ENCODE results near the gene SDHA.
"Not testable (repeated sequence)": the region's sequence is repeated elsewhere in the genome, so short reads cannot be mapped to it uniquely, and the experiment has no call there.

SDHA gene

DNA sequence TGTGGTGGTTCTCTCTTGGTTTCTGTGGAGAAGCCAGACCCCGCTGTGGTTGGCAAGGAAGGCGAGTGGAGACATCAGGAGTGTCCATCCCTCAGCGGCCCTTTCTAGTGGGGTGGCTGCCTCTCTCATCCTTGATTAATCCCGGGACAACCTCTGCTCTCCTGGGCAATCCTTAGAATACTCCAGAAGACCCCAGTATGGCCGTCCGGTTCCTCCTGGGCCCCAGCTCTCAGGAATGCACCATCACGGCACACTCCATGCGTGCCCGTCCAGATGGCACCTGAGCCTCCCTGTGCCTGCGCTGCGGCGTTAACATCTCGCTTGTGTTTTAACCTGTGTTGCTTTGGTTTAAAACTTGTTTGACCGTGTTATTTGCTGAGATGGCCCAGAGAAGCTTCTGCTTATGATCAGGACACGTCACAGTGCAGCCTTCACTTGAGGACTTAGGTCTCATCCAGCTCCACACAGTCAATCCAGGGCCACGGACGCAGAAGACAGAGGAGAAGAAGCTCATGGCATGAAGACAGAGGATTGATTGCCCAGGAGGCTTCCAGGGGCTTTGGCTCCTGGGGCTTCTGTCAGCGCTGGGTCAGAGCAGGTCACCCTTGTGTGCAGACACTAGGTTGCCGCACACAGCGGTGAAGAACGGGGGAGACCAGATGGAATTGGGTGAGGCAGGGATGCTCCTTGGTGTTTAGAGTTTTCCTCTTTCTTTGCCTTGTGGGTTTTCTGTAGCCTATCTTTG lies 82.7 kb downstream of the SDHA start:
- not testable (repeated sequence) for DNase-seq (ENCODE audit: low read depth in 2 of 2)

- DNase-seq (ENCODE audit: low read depth in 2 of 2): not testable (repeated sequence)
Observed at GRCh38 chr5:302416-302815, 84.3 kb downstream of the SDHA start.

- no peak for DNase-seq (ENCODE audit: low read depth in 2 of 2)
Observed at GRCh38 chr5:302966-303365, 84.8 kb downstream of the SDHA start.

GRCh38 chr5:303741-304140 lies 85.6 kb downstream of the SDHA start:
- not testable (repeated sequence) for DNase-seq (ENCODE audit: low read depth in 2 of 2)

- DNase-seq (ENCODE audit: low read depth in 2 of 2): no peak
Observed at GRCh38 chr5:305050-305449, 86.9 kb downstream of the SDHA start.

GRCh38 chr5:305459-305858 lies 87.3 kb downstream of the SDHA start:
- no peak for DNase-seq (ENCODE audit: low read depth in 2 of 2)

DNA sequence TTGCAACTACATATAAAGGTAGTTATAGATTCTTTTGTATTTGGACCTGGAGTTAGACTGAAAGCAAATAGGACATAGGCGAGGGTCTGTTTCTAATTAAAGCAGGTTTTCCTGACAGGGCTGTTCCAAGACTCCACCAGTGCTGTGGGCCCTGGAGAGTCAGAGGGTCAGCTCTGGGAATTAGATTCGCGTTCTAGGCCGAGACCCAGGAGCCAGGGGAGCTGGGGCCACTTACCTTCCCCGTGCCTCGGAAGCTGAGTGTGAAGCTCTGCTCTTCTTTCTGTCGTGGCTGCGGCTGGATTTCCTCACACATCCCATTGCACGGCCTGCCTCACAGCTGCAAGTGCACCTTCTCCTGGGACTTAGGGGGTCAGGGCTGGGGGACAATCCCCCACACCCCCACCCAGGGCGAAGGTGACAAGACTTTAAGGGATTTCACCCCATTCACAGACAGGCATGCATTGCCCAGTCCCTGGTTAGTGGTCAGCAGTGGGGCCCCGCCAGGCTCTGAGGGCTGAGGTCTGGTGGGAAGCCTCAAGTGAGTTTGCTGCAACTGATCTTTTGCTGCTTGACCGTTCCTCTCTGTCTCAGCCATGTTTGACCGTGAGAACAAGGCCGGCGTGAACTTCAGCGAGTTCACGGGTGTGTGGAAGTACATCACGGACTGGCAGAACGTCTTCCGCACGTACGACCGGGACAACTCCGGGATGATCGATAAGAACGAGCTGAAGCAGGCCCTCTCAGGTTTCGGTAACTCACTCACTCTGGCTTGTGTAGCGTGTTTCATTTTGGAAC lies 88.1 kb downstream of the SDHA start:
- no peak for DNase-seq (ENCODE audit: low read depth in 2 of 2)

Measured in stimulated activated CD8-positive, alpha-beta memory T cell treated with anti-CD3 and anti-CD28 coated beads, Interleukin-2, amount 100 ng/mL, for 48 hours (primary cell).